ENCODE results near the gene LTK.

The LTK gene

DNA sequence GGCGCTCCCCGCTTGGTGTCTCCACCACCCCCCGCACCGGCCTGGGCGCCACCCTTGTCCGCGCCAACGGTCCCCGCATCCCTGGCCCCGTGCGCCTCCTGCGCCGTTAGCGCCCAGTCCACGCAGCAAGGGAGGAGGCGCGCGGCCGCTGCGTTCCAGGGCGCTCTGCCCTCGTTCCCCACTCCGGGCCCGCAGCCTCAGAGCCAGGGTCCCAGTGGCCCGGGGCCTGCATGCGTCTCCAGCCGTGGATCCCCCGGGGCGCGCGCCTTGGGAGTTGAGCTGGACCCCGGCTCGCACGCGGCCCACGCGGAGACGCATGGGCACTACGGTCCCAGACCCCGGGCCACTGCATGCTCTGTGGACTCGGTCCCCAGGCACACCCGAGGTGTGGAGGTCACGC lies 27.3 kb downstream of the LTK start:
- Histone ChIP-seq H3F3A (ENCODE audit: insufficient read depth, low read length) (no peaks in the 10 kb centered on the region), H3K4me1 (ENCODE audit: insufficient read depth, low read length, severe bottlenecking) (peaks cover 11% of the 10 kb centered on the region), H3K27me3 (ENCODE audit: insufficient read depth, low read length) (no peaks in the 10 kb centered on the region; the same call in 1 of the 2 replicates), H3K36me3 (ENCODE audit: insufficient read depth, low read length) (peaks cover 19% of the 10 kb centered on the region), H3K4me2 (ENCODE audit: low read length) (no peak overlapping the region), H3K9me2 (ENCODE audit: low read depth, low read length) (no peaks in the 10 kb centered on the region), H4K20me1 (ENCODE audit: insufficient read depth, low read length) (no peaks in the 10 kb centered on the region), H3K79me2 (ENCODE audit: insufficient read depth, low read length) (no peaks in the 10 kb centered on the region), H3K27ac (ENCODE audit: low read depth, low read length, poor library complexity, severe bottlenecking) (no peak overlapping the region), H2AFZ (ENCODE audit: low read length) (no peak overlapping the region), H3K9ac (ENCODE audit: low read length) (no peak overlapping the region), H3K9me3 (ENCODE audit: low read length) (no peaks in the 10 kb centered on the region), H3K4me3 (ENCODE audit: low read depth, low read length, poor library complexity, severe bottlenecking) (no peak overlapping the region)
- TF ChIP-seq, protein P1, sequence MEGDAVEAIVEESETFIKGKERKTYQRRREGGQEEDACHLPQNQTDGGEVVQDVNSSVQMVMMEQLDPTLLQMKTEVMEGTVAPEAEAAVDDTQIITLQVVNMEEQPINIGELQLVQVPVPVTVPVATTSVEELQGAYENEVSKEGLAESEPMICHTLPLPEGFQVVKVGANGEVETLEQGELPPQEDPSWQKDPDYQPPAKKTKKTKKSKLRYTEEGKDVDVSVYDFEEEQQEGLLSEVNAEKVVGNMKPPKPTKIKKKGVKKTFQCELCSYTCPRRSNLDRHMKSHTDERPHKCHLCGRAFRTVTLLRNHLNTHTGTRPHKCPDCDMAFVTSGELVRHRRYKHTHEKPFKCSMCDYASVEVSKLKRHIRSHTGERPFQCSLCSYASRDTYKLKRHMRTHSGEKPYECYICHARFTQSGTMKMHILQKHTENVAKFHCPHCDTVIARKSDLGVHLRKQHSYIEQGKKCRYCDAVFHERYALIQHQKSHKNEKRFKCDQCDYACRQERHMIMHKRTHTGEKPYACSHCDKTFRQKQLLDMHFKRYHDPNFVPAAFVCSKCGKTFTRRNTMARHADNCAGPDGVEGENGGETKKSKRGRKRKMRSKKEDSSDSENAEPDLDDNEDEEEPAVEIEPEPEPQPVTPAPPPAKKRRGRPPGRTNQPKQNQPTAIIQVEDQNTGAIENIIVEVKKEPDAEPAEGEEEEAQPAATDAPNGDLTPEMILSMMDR (IDR thresholded peaks at IDR 0.05; ENCODE audit: low read length), result no peak
- TF ChIP-seq EZH2 (IDR thresholded peaks at IDR 0.05; ENCODE audit: borderline replicate concordance, low read length), result no peak

DNA sequence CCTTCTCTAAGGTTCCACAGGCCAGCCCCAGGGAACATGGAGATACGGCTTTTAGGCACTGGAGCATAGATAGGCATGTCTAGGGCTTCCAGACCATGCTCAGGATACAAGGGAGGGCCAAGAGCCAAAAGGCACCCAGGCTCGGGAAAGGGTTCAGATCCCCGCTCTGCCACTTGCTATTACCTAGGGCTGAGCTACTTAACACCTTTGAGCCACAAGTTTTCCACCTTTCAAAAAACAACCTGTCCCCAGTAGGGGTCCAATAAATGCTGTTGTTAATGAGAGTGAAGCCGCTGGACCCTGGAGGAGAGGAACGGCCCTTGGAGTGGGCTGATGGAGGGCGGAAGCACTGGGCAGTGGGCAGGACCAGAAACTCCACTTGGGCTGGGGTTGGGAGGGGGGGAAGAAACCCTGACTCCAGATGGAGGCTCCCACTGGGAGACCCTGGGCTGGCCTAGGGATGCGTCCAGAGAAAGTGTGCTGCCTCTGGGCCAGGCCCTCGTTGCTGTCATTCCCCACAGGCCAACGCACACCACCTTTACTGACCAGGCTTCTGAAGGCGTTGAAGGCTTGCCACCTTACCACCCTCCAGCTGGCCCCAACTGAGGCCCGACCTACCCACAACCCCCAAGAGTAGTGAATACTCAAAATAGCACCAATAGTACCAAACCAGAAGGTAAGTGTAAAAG lies 28.5 kb downstream of the LTK start:
- Histone ChIP-seq H4K20me1 (ENCODE audit: insufficient read depth, low read length) (no peaks in the 10 kb centered on the region), H3K9ac (ENCODE audit: low read length) (no peak overlapping the region), H3K4me3 (ENCODE audit: low read depth, low read length, poor library complexity, severe bottlenecking) (no peak overlapping the region), H3K9me2 (ENCODE audit: low read depth, low read length) (no peaks in the 10 kb centered on the region), H3K4me2 (ENCODE audit: low read length) (no peak overlapping the region), H3K27me3 (ENCODE audit: insufficient read depth, low read length) (no peaks in the 10 kb centered on the region), H3F3A (ENCODE audit: insufficient read depth, low read length) (no peaks in the 10 kb centered on the region), H3K27ac (ENCODE audit: low read depth, low read length, poor library complexity, severe bottlenecking) (no peak overlapping the region), H3K9me3 (ENCODE audit: low read length) (no peaks in the 10 kb centered on the region), H3K79me2 (ENCODE audit: insufficient read depth, low read length) (no peaks in the 10 kb centered on the region), H3K4me1 (ENCODE audit: insufficient read depth, low read length, severe bottlenecking) (peaks cover 11% of the 10 kb centered on the region), H3K36me3 (ENCODE audit: insufficient read depth, low read length) (peaks cover 31% of the 10 kb centered on the region), H2AFZ (ENCODE audit: low read length) (no peak overlapping the region)
- TF ChIP-seq, protein P1 (IDR thresholded peaks at IDR 0.05; ENCODE audit: low read length), result no peak
- no peak for TF ChIP-seq EZH2 (IDR thresholded peaks at IDR 0.05; ENCODE audit: borderline replicate concordance, low read length)

DNA sequence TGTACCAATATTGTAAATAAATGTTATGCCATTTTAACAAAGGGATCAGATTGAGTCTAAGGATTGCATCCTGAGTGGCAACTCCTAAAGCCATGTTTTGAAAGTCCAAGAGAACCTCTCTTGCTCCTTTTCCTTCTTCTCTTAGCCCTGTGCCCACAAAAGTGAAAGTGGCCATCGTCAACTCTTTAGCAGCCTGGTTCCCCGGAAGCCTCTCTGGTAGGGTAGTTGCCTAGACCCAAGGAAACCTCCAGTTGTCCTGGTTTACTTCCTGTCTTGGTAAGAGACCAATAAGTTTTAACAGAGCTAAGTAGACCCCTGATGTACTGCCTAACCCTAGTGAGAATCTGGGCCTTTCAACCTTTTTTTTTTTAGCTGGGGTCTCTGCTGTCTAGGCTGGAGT lies 30.1 kb downstream of the LTK start:
- no peaks in the 10 kb centered on the region for H4K20me1 ChIP-seq (ENCODE audit: insufficient read depth, low read length)
- H3K36me3 ChIP-seq (ENCODE audit: insufficient read depth, low read length), result peaks cover 46% of the 10 kb centered on the region
- no peaks in the 10 kb centered on the region for H3K27me3 ChIP-seq (ENCODE audit: insufficient read depth, low read length)
- no peak overlapping the region for H2AFZ ChIP-seq (ENCODE audit: low read length)
- H3F3A ChIP-seq (ENCODE audit: insufficient read depth, low read length), result no peaks in the 10 kb centered on the region
- no peaks in the 10 kb centered on the region for H3K9me3 ChIP-seq (ENCODE audit: low read length)
- no peak overlapping the region for H3K4me2 ChIP-seq (ENCODE audit: low read length)
- H3K9me2 ChIP-seq (ENCODE audit: low read depth, low read length), result no peaks in the 10 kb centered on the region
- H3K4me3 ChIP-seq (ENCODE audit: low read depth, low read length, poor library complexity, severe bottlenecking), result no peak overlapping the region
- no peaks in the 10 kb centered on the region for H3K79me2 ChIP-seq (ENCODE audit: insufficient read depth, low read length)
- peaks cover 11% of the 10 kb centered on the region for H3K4me1 ChIP-seq (ENCODE audit: insufficient read depth, low read length, severe bottlenecking)
- peak overlapping the region; percentile 55 for H3K27ac ChIP-seq (ENCODE audit: low read depth, low read length, poor library complexity, severe bottlenecking)
- TF ChIP-seq, protein P1 (IDR thresholded peaks at IDR 0.05; ENCODE audit: low read length), result no peak
- no peak for TF ChIP-seq EZH2 (IDR thresholded peaks at IDR 0.05; ENCODE audit: borderline replicate concordance, low read length)
- no peak overlapping the region for H3K9ac ChIP-seq (ENCODE audit: low read length)
